Smooth muscle cell (in vitro differentiated cells): ENCODE measurements around the gene SLC7A1. TPM values are rescaled to one million over a fixed set of nuclear protein-coding genes. Genes with fewer than 3 reads are reported as not detected.

Source experiments
- DNase-seq: peaks from one replicate; lab custom pipeline; 2025; ENCODE audit not compliant: unreplicated experiment; lab: John Stamatoyannopoulos, UW
- H2AFZ ChIP-seq: fragments of 200-600 bp; sonication (generic); 2 replicates; pipeline ENCODE4 v1.6.0; 2016; ENCODE audit warnings: antibody characterized with exemption, low read depth, mild to moderate bottlenecking
- H3F3A ChIP-seq: fragments of 200-600 bp; sonication (generic); 2 replicates; pipeline ENCODE4 v1.6.0; 2017; ENCODE audit warnings: antibody characterized with exemption, low read depth
- H3K27ac ChIP-seq: fragments of 200-600 bp; sonication (generic); 2 replicates; pipeline ENCODE4 v1.5.1; 2016; ENCODE audit warnings: low read depth, mild to moderate bottlenecking
- H3K27me3 ChIP-seq: fragments of 200-600 bp; sonication (generic); 2 replicates; pipeline ENCODE4 v1.6.1; 2016; ENCODE audit warnings: low read depth, mild to moderate bottlenecking
- H3K36me3 ChIP-seq: fragments of 200-600 bp; sonication (generic); 2 replicates; pipeline ENCODE4 v1.5.1; 2016; ENCODE audit warnings: low read depth
- H3K4me1 ChIP-seq: fragments of 200-600 bp; sonication (generic); 2 replicates; pipeline ENCODE4 v1.5.1; 2016; ENCODE audit warnings: low read depth
- H3K4me2 ChIP-seq: fragments of 200-600 bp; sonication (generic); 2 replicates; pipeline ENCODE4 v1.6.0; 2016; ENCODE audit warnings: mild to moderate bottlenecking
- H3K4me3 ChIP-seq: fragments of 200-600 bp; sonication (generic); 2 replicates; pipeline ENCODE4 v1.5.1; 2016; ENCODE audit warnings: mild to moderate bottlenecking
- H3K79me2 ChIP-seq: fragments of 200-600 bp; sonication (generic); 2 replicates; pipeline ENCODE4 v1.6.0; 2016; ENCODE audit warnings: low read depth, mild to moderate bottlenecking
- H3K9ac ChIP-seq: fragments of 200-600 bp; sonication (generic); 2 replicates; pipeline ENCODE4 v1.6.0; 2016; ENCODE audit warnings: low read depth
- H3K9me3 ChIP-seq: fragments of 200-600 bp; sonication (generic); replicated peaks from 2 replicates; pipeline ENCODE4 v1.5.1; 2016; ENCODE audit warnings: low read depth
- H4K20me1 ChIP-seq: fragments of 200-600 bp; sonication (generic); 2 replicates; pipeline ENCODE4 v1.6.0; 2016; ENCODE audit warnings: low read depth
- CTCF ChIP-seq: fragments of 200-600 bp; sonication (generic); IDR thresholded peaks from 2 replicates; pipeline ENCODE4 v1.5.1; 2017; ENCODE audit warnings: borderline replicate concordance, mild to moderate bottlenecking, antibody characterized with exemption; ENCODE audit not compliant: insufficient read depth, poor library complexity, severe bottlenecking
- WGBS: methylation state at CpG from one replicate; pipeline ENCODE4 v1.1.7; 2016; ENCODE audit warnings: low lambda C conversion rate; 5-methylcytosine and 5-hydroxymethylcytosine counted together
- polyA plus RNA-seq: library from polyadenylated mRNA; unstranded; fragments of >200 nt; fragmentation: Nextera tagmentation; extraction: Ambion mirVana; gene quantifications from 2 replicates; pipeline ENCODE4 v1.2.1, GENCODE V29; 2016
- total RNA-seq: library from RNA; depleted of rRNA; stranded (reverse); fragments of >200 nt; gene quantifications from 2 replicates; pipeline ENCODE4 v1.2.3, GENCODE V29; 2014

SLC7A1 gene
- total and polyA plus RNA-seq, 2 experiments from 2014 or later, result 7.9 to 36.6 TPM

GRCh38 chr13:29621841-29622240 is 26.4 kb upstream of the SLC7A1 start:
- no peak overlapping the region for H3K4me2 ChIP-seq
- no peak for TF ChIP-seq CTCF
- no peak overlapping the region for H3K9ac ChIP-seq
- H4K20me1 ChIP-seq, result no peaks in the 10 kb centered on the region
- no peak overlapping the region for H3K4me3 ChIP-seq
- no peaks in the 10 kb centered on the region for H3K36me3 ChIP-seq
- no peak for DNase-seq
- H3K27ac ChIP-seq, result peak overlapping the region; percentile 39
- no peaks in the 10 kb centered on the region for H3F3A ChIP-seq
- no peaks in the 10 kb centered on the region for H3K79me2 ChIP-seq
- H3K27me3 ChIP-seq, result no peaks in the 10 kb centered on the region
- no peak overlapping the region for H2AFZ ChIP-seq
- H3K4me1 ChIP-seq, result no peaks in the 10 kb centered on the region
- WGBS, result 86% methylated on average over 7 of the region's 7 CpGs
- H3K9me3 ChIP-seq, result no peaks in the 10 kb centered on the region

DNA sequence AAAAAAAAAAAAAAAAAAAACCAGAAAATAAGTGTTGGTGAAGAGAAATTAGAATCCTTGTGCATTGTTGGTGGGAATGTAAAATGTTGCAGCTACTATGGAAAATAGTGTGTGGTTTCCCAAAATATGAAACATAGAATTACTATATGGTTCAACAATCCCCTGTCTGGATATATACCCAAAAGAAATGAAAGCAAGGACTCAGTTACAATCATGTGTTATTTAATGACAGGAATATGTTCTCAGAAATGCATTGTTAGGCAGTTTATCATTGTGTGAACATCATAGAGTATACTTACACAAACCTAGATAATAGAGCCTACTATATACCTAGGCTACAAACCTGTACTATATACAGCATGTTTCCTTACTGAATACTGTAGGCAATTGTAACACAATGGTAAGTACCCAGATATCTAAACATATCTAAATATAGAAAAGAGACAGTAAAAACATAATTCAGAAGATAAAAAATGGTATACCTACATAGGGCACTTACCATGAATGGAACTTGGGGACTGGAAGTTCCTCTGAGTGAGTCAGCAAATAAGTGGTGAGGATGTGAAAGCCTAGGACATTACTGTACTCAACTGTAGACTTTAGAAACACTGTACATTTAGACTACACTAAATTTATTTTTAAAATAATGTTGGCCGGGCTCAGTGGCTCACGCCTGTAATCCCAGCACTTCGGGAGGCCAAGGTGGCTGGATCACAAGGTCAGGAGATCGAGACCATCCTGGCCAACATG is 25.7 kb upstream of the SLC7A1 start:
- Histone ChIP-seq H3K4me1 (no peaks in the 10 kb centered on the region), H3K4me3 (no peak overlapping the region), H2AFZ (no peak overlapping the region), H4K20me1 (no peaks in the 10 kb centered on the region), H3K27ac (peak overlapping the region; percentile 39), H3K9me3 (no peaks in the 10 kb centered on the region), H3K27me3 (no peaks in the 10 kb centered on the region), H3K9ac (no peak overlapping the region), H3K4me2 (no peak overlapping the region), H3K79me2 (no peaks in the 10 kb centered on the region), H3F3A (no peaks in the 10 kb centered on the region), H3K36me3 (no peaks in the 10 kb centered on the region)
- TF ChIP-seq CTCF, result no peak
- DNase-seq, result no peak
- whole genome bisulfite sequencing, result 84% methylated on average over 4 of the region's 4 CpGs

DNA sequence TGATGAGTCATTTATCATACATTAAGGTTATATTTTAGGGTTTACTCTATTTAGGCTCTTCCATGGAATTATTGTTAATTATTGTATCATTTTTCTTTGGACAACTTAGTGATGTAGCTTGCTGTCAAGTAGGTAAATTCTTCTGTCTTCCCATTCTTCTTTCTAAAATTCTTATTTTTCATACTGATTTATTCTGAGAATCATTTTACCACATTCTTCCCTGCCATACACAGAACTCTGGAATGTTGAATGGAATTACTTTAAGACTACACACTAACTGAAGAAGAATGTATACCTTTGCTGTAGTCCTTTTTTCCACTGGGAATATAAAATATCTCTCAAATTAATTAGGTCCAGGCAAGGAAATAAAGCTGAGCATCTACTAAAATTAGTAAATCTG is 24.5 kb upstream of the SLC7A1 start:
- H2AFZ ChIP-seq, result peak overlapping the region; percentile 2
- no peaks in the 10 kb centered on the region for H3K36me3 ChIP-seq
- peak overlapping the region; percentile 39 for H3K27ac ChIP-seq
- H3K79me2 ChIP-seq, result no peaks in the 10 kb centered on the region
- peak overlapping the region; percentile 33 for H3K4me2 ChIP-seq
- no peaks in the 10 kb centered on the region for H3K4me1 ChIP-seq
- H3F3A ChIP-seq, result no peaks in the 10 kb centered on the region
- no peaks in the 10 kb centered on the region for H3K27me3 ChIP-seq
- H3K9me3 ChIP-seq, result no peaks in the 10 kb centered on the region
- no peak overlapping the region for H3K9ac ChIP-seq
- H4K20me1 ChIP-seq, result no peaks in the 10 kb centered on the region
- DNase-seq, result no peak
- TF ChIP-seq CTCF, result no peak
- no peak overlapping the region for H3K4me3 ChIP-seq

DNA sequence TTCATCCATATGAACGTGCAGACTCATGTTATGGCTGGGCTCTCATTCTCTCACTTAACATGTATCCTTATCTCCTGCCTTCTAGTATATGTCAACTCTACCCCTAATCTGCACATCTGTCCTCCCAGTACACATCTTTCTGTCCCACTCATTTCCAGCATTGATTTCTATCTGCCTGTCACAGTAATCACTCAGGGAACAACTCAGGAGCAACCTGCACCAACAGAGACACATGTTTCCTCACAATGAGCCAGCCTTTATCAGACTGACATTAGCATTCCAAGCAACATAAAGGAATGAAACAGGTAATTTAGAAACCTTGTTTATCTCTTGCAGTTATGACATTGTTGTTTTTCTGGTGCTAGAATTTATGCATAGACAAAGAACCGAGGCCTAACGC is 17.6 kb upstream of the SLC7A1 start:
- H3F3A ChIP-seq, result no peaks in the 10 kb centered on the region
- WGBS, result 93% methylated on average over 3 of the region's 3 CpGs
- no peaks in the 10 kb centered on the region for H4K20me1 ChIP-seq
- H3K4me3 ChIP-seq, result no peak overlapping the region
- no peak overlapping the region for H3K9ac ChIP-seq
- H3K27me3 ChIP-seq, result peaks cover 18% of the 10 kb centered on the region
- no peak overlapping the region for H3K27ac ChIP-seq
- H2AFZ ChIP-seq, result no peak overlapping the region
- no peak overlapping the region for H3K4me2 ChIP-seq
- H3K4me1 ChIP-seq, result no peaks in the 10 kb centered on the region
- no peak for DNase-seq
- no peaks in the 10 kb centered on the region for H3K79me2 ChIP-seq
- H3K9me3 ChIP-seq, result no peaks in the 10 kb centered on the region
- no peak for TF ChIP-seq CTCF
- no peaks in the 10 kb centered on the region for H3K36me3 ChIP-seq
